Spleen (tissue), 11 donors: Measurements from ENCODE around the gene NBAS. TPM values are rescaled to one million over a fixed set of nuclear protein-coding genes. Genes with fewer than 3 reads are reported as not detected.
A peak's percentile ranks its signal among the peaks of the same experiment; 100 is the strongest.

Experiments
- DNase-seq: peaks from one replicate; pipeline ENCODE4 v3.0.0-alpha.2; 2020
- H3K27ac ChIP-seq, 8 donors: fragments of 200-600 bp; sonication (generic) in 7 of 8; 1 replicate in 4 of 8; 2 replicates in 4 of 8; pipeline versions ENCODE4 v1.5.0 to v1.8.0; 2016 to 2021; ENCODE audit warnings: inconsistent platforms in 4 of 8, mild to moderate bottlenecking in 4 of 8, moderate library complexity in 1 of 8
- H3K27me3 ChIP-seq, 7 donors: fragments of 200-600 bp; sonication (generic) in 6 of 7; replicated peaks in 1 of 7; 1 replicate in 4 of 7; 2 replicates in 3 of 7; pipeline versions ENCODE4 v1.5.0 to v1.8.0; 2016 to 2021; ENCODE audit warnings: inconsistent platforms in 3 of 7, mild to moderate bottlenecking in 1 of 7
- H3K36me3 ChIP-seq, 6 donors: fragments of 200-600 bp; sonication (generic) in 5 of 6; 1 replicate in 4 of 6; 2 replicates in 2 of 6; pipeline versions ENCODE4 v1.5.0 to v1.8.0; 2016 to 2021; ENCODE audit warnings: inconsistent platforms in 2 of 6
- H3K4me1 ChIP-seq, 6 donors: fragments of 200-600 bp; sonication (generic) in 5 of 6; 1 replicate in 3 of 6; 2 replicates in 3 of 6; pipeline versions ENCODE4 v1.5.0 to v1.8.0; 2016 to 2021; ENCODE audit warnings: inconsistent platforms in 3 of 6
- H3K4me3 ChIP-seq, 8 donors: fragments of 200-600 bp; sonication (generic) in 7 of 8; 1 replicate in 4 of 8; 2 replicates in 4 of 8; pipeline versions ENCODE4 v1.5.0 to v1.8.0; 2016 to 2021; ENCODE audit warnings: inconsistent platforms in 4 of 8, mild to moderate bottlenecking in 4 of 8, moderate library complexity in 2 of 8
- H3K9me3 ChIP-seq, 8 donors: fragments of 200-600 bp; sonication (generic) in 7 of 8; 1 replicate in 4 of 8; 2 replicates in 4 of 8; pipeline versions ENCODE4 v1.5.0 to v1.8.0; 2016 to 2021; ENCODE audit warnings: inconsistent platforms in 4 of 8
- POLR2A ChIP-seq, 3 donors: fragments of 450-650 bp; IDR thresholded peaks; one replicate each; pipeline ENCODE4 v1.5.1; 2017; ENCODE audit warnings: antibody characterized with exemption in 3 of 3, mild to moderate bottlenecking in 1 of 3
- POLR2AphosphoS5 ChIP-seq, 3 donors: sonication (generic); formaldehyde crosslinking; IDR thresholded peaks; one replicate each; pipeline ENCODE4 v1.5.1; 2017; ENCODE audit warnings: antibody characterized with exemption in 3 of 3
- WGBS, 5 donors: extraction: QIAGEN DNeasy Blood & Tissue Kit in 3 of 5; methylation state at CpG; one replicate each; pipeline versions ENCODE4 v1.1.5 to v1.1.7; 2013 to 2018; 5-methylcytosine and 5-hydroxymethylcytosine counted together
- intact Hi-C: fragments of 100-400 bp; cut with DNase I; formaldehyde crosslinking; loops from one replicate; pipeline ENCODE4 v1.15.0; 2023; ENCODE audit warnings: low total_unique reads
- polyA plus RNA-seq, 3 donors: library from polyadenylated mRNA; stranded (reverse); fragments of 200-250 nt; gene quantifications; one replicate each; pipeline ENCODE4 v1.2.1, GENCODE V29; 2013
- total RNA-seq, 7 donors: library from RNA; depleted of rRNA in 3 of 7; stranded (reverse); fragments of >200 nt in 3 of 7; fragmentation: NEBNext Ultra II Directional in 4 of 7; extraction: Animal tissue kit (Norgen Biotek cat#: 25700) in 4 of 7; gene quantifications; one replicate each; pipeline versions ENCODE4 v1.1.0 to v1.2.1, GENCODE V29; 2016 to 2021
- TF ChIP-seq, protein P1 (sequence below), 11 experiments: fragments of 200-600 bp in 7 of 11; fragments of 450-650 bp in 4 of 11; sonication (generic) in 4 of 11; IDR thresholded peaks in 8 of 11; conservative IDR thresholded peaks in 3 of 11; 1 replicate in 7 of 11; 2 replicates in 4 of 11; pipeline versions ENCODE4 v1.4.0 to v1.8.0; 2016 to 2021; ENCODE audit warnings: antibody characterized with exemption in 11 of 11, inconsistent platforms in 4 of 11, mild to moderate bottlenecking in 1 of 11
- donor health status: healthy with polysubstance abuse.
- donor health status: DM: no; HTN: no; CAD: no; lungs with moderate emphysema.
- donor health status: DM: no; HTN: no; CAD: no.
- donor health status: Bipolar disorder and iron deficiency.
- donor health status: healthy.
- donor health status: DM: no; HTN: no; CAD: no.
- donor health status: DM: yes; HTN: yes; CAD: no.

The NBAS gene
- total and polyA plus RNA-seq, 10 donors, result 21.1 to 49.0 (median 40.9) TPM

DNA sequence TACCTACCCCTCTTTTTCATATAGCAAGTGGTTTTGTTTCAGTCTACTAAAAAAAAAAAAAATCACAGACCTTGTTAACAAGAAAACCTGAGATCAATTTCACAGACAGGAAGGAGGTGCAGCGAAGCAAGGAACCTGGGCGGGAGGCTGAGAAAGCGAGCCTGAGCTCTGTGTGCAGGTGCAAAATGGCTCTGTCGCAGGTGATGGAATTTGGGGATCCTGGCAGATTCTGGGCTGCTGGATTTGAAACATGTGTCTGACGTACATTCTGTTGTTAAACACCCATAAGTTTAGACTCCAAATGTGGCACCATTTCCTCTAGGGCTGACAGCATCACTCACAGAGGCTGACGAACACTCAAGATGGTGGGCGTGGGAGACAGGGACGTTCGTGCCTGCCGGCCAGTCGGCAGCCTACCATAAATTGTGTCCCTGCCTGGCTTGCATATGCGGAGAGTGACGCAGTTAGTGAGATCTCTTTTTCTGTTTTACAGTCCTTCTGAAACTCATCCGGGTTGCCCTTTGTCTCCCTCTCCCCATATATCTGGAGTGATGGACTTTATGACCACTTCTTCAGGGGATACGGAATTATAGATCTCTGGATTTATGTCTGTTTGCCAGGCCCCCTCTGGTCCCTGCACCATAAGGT, 21.7 kb upstream of the NBAS start:
- intact Hi-C loops, result no loop called here
- Histone ChIP-seq H3K27me3 (no peaks in the 10 kb centered on the region), H3K4me3 (no peak overlapping the region), H3K36me3 (no peaks in the 10 kb centered on the region), H3K9me3 (no peaks in the 10 kb centered on the region), H3K27ac (no peak overlapping the region), H3K4me1 (peaks cover 0 to 8% (median 0%) of the 10 kb centered on the region in 6 donors)
- 73 to 85% (median 82%) methylated on average over 15 of the region's 15 CpGs for WGBS, 5 donors
- TF ChIP-seq POLR2A (IDR thresholded peaks at IDR 0.05) (no peak), POLR2AphosphoS5 (IDR thresholded peaks at IDR 0.05) (no peak)
- TF ChIP-seq, protein P1, sequence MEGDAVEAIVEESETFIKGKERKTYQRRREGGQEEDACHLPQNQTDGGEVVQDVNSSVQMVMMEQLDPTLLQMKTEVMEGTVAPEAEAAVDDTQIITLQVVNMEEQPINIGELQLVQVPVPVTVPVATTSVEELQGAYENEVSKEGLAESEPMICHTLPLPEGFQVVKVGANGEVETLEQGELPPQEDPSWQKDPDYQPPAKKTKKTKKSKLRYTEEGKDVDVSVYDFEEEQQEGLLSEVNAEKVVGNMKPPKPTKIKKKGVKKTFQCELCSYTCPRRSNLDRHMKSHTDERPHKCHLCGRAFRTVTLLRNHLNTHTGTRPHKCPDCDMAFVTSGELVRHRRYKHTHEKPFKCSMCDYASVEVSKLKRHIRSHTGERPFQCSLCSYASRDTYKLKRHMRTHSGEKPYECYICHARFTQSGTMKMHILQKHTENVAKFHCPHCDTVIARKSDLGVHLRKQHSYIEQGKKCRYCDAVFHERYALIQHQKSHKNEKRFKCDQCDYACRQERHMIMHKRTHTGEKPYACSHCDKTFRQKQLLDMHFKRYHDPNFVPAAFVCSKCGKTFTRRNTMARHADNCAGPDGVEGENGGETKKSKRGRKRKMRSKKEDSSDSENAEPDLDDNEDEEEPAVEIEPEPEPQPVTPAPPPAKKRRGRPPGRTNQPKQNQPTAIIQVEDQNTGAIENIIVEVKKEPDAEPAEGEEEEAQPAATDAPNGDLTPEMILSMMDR (IDR thresholded peaks at IDR 0.05 in 8 of 11, conservative IDR thresholded peaks at IDR 0.05 in 3 of 11), result no peak
- DNase-seq, result no peak

DNA sequence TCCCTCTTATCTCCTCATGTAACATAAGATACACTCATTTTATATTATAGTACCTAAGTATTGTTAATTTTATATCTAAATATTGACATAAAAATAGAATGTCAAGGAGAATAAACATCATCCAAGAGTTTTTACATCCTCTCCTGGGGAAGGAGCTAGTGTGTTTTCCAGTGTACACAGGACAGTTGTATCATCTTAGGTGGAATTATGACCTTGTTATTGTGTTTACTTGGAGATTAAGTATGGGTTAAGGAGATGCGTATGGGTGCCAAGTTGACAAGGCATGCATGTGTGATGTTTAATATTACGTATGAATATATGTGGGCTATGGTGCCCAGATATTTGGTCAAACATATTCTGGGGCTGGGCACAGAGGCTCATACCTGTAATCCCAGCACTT, 19.3 kb upstream of the NBAS start:
- Histone ChIP-seq H3K4me1 (peaks cover 0 to 8% (median 0%) of the 10 kb centered on the region in 6 donors), H3K36me3 (no peaks in the 10 kb centered on the region), H3K27ac (no peak overlapping the region), H3K4me3 (no peak overlapping the region), H3K9me3 (no peaks in the 10 kb centered on the region), H3K27me3 (no peaks in the 10 kb centered on the region)
- TF ChIP-seq POLR2AphosphoS5 (IDR thresholded peaks at IDR 0.05), result no peak
- TF ChIP-seq POLR2A (IDR thresholded peaks at IDR 0.05), result no peak
- TF ChIP-seq, protein P1 (IDR thresholded peaks at IDR 0.05 in 8 of 11, conservative IDR thresholded peaks at IDR 0.05 in 3 of 11), result no peak
- DNase-seq, result no peak
- intact Hi-C loops, result no loop called here
- WGBS, 5 donors, result 91 to 96% (median 92%) methylated on average over 2 of the region's 2 CpGs

DNA sequence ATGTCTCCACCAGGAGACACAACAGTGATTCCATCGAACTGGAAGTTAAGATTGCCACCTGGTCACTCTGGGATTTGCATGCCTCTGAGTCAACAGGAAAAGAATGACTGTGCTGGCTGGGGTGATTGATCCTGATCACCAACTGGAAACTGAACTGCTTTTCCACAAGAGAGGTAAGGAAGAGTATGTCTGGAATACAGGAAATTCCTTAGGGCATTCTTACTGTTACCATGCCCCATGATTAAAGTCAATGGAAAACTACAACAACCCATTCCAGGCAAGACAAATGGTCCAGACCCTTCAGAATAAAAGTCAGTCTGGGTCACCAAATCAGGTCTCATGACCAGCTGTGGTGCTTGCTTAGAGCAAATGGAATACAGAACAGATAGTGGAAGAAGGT, 18.5 kb upstream of the NBAS start:
- TF ChIP-seq POLR2AphosphoS5 (IDR thresholded peaks at IDR 0.05), result no peak
- TF ChIP-seq POLR2A (IDR thresholded peaks at IDR 0.05), result no peak
- TF ChIP-seq, protein P1 (IDR thresholded peaks at IDR 0.05 in 8 of 11, conservative IDR thresholded peaks at IDR 0.05 in 3 of 11), result no peak
- H3K4me3 ChIP-seq, result no peak overlapping the region
- intact Hi-C loops, result no loop called here
- 30 to 67% (median 55%) methylated on average over 1 of the region's 1 CpG for WGBS, 5 donors
- H3K36me3 ChIP-seq, result no peaks in the 10 kb centered on the region
- no peaks in the 10 kb centered on the region for H3K9me3 ChIP-seq
- no peaks in the 10 kb centered on the region for H3K27me3 ChIP-seq
- DNase-seq, result no peak
- peaks cover 0 to 8% (median 0%) of the 10 kb centered on the region in 6 donors for H3K4me1 ChIP-seq
- H3K27ac ChIP-seq, result no peak overlapping the region

DNA sequence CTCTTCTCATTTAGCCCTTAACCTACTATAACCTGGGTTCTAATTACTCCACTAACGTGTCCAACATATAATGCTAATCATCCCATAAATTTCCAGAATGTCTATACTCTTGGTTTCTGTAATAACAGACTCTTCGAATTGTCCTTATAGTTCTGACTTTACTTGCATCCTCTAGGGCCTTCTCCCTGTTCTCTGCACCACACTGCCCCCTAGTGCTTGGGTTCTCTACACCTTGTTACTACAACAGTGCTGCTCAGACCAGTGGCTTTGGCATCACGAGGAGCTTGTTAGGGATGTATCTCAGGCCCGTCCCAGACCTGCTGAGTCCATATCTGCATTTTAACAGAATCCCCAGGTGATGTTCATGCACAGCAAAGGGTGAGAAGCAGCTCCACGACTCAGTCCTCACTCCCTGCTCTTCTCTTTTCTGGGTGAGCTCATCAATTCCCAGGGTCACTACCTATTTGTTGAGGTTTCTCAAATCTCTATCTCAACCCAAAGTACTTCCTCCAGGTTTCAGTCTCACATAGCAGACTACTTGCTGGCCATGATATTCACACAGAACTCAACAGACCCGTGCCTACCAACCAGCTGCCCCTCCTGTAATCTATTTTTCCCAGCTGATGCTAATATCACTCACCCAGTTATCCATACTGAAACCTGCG, 16.1 kb upstream of the NBAS start:
- peak; percentile 88 for DNase-seq
- intact Hi-C loops, result no loop called here
- Histone ChIP-seq H3K36me3 (no peaks in the 10 kb centered on the region), H3K4me3 (no peak overlapping the region), H3K27ac (no peak overlapping the region), H3K9me3 (no peaks in the 10 kb centered on the region), H3K4me1 (peaks cover 0 to under 1% (median 0%) of the 10 kb centered on the region in 6 donors), H3K27me3 (no peaks in the 10 kb centered on the region)
- WGBS, 5 donors, result 17 to 24% (median 18%) methylated on average over 7 of the region's 7 CpGs
- TF ChIP-seq POLR2AphosphoS5 (IDR thresholded peaks at IDR 0.05) (no peak), POLR2A (IDR thresholded peaks at IDR 0.05) (no peak)
- TF ChIP-seq, protein P1 (IDR thresholded peaks at IDR 0.05 in 8 of 11, conservative IDR thresholded peaks at IDR 0.05 in 3 of 11), result peak; percentile 50 to 86 (median 71)
